K562 (cell line): ENCODE results near the gene DMD.

Experiments
- HCFC1 ChIP-seq: IDR thresholded peaks from 2 replicates; pipeline ENCODE4 v1.6.1; 2012; ENCODE audit warnings: low read depth, low read length, improper control_type of control experiment
- POLR2A ChIP-seq: fragments of 450-650 bp; conservative IDR thresholded peaks from 2 replicates; pipeline ENCODE4 v1.6.1; 2016
- SPI1 ChIP-seq: IDR thresholded peaks from 2 replicates; pipeline ENCODE4 v1.6.1; 2011; ENCODE audit warnings: low read depth, low read length, control low read depth, borderline replicate concordance
- TAF1 ChIP-seq: IDR thresholded peaks from 2 replicates; pipeline ENCODE4 v1.6.1; 2011; ENCODE audit warnings: mild to moderate bottlenecking, low read length, moderate library complexity; ENCODE audit not compliant: insufficient read depth, control insufficient read depth, severe bottlenecking; ENCODE audit errors: extremely low read depth
- ZBTB7A ChIP-seq: IDR thresholded peaks from 2 replicates; pipeline ENCODE4 v1.6.1; 2011; ENCODE audit warnings: low read depth, mild to moderate bottlenecking, low read length, moderate library complexity, borderline replicate concordance; ENCODE audit not compliant: control insufficient read depth
- ZNF311 ChIP-seq: fragments of 250-450 bp; sonication (Bioruptor Pico); IDR thresholded peaks from 2 replicates; pipeline ENCODE4 v1.4.0; 2020; ENCODE audit warnings: mild to moderate bottlenecking, moderate library complexity
- TF ChIP-seq, protein P1 (sequence below), 2 experiments: fragments of 450-650 bp in 1 of 2; sonication (generic) in 1 of 2; formaldehyde crosslinking in 1 of 2; IDR thresholded peaks; 2 replicates each; pipeline versions ENCODE4 v1.7.1 to v1.9.0; 2016 to 2022; ENCODE audit warnings: inconsistent platforms in 1 of 2, mild to moderate bottlenecking in 1 of 2, missing genetic modification reagents in 1 of 2

DNA sequence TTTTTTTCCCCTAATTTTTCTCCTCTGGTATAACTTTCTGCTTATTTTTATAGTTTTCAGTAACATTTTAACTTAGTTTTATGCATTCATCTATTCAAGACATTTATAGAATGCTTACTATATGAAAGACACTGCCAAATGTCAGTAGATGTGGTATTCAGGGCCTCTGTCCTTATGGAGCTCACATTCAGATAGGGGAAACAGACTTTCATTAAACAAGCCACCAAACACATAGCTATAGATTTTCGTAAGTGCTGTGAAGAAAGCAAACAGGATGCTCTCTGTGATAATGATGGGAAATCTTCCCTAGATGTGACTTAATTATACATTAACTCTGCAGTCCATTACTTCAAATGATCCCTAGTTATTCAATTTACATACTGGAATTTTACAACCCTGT is 1777.5 kb downstream of the DMD start:
- TF ChIP-seq ZNF311 (no peak), POLR2A (no peak), ZBTB7A (no peak), TAF1 (no peak), HCFC1 (no peak), SPI1 (no peak)
- TF ChIP-seq, protein P1, sequence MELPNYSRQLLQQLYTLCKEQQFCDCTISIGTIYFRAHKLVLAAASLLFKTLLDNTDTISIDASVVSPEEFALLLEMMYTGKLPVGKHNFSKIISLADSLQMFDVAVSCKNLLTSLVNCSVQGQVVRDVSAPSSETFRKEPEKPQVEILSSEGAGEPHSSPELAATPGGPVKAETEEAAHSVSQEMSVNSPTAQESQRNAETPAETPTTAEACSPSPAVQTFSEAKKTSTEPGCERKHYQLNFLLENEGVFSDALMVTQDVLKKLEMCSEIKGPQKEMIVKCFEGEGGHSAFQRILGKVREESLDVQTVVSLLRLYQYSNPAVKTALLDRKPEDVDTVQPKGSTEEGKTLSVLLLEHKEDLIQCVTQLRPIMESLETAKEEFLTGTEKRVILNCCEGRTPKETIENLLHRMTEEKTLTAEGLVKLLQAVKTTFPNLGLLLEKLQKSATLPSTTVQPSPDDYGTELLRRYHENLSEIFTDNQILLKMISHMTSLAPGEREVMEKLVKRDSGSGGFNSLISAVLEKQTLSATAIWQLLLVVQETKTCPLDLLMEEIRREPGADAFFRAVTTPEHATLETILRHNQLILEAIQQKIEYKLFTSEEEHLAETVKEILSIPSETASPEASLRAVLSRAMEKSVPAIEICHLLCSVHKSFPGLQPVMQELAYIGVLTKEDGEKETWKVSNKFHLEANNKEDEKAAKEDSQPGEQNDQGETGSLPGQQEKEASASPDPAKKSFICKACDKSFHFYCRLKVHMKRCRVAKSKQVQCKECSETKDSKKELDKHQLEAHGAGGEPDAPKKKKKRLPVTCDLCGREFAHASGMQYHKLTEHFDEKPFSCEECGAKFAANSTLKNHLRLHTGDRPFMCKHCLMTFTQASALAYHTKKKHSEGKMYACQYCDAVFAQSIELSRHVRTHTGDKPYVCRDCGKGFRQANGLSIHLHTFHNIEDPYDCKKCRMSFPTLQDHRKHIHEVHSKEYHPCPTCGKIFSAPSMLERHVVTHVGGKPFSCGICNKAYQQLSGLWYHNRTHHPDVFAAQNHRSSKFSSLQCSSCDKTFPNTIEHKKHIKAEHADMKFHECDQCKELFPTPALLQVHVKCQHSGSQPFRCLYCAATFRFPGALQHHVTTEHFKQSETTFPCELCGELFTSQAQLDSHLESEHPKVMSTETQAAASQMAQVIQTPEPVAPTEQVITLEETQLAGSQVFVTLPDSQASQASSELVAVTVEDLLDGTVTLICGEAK (IDR thresholded peaks at IDR 0.05) = no peak
- TF ChIP-seq, protein P1 (CRISPR knock-in tag; IDR thresholded peaks at IDR 0.05) = no peak
